Liver (tissue), 9 donors: ENCODE measurements around the gene MCF2L. TPM values are rescaled to one million over a fixed set of nuclear protein-coding genes. Genes with fewer than 3 reads are reported as not detected.
"Not testable (repeated sequence)": the region's sequence is repeated elsewhere in the genome, so short reads cannot be mapped to it uniquely, and the experiment has no call there.

Experiments used
- DNase-seq: peaks from one replicate; pipeline ENCODE4 v3.0.0-alpha.2; 2017; ENCODE audit warnings: low spot score
- H3K27ac ChIP-seq, 2 donors: one replicate each; pipeline ENCODE4 v1.7.0; 2013; ENCODE audit warnings: inconsistent platforms in 2 of 2, low read length in 2 of 2, control low read depth in 1 of 2, low read depth in 1 of 2, mild to moderate bottlenecking in 1 of 2
- H3K27me3 ChIP-seq, 4 donors: one replicate each; pipeline versions ENCODE4 v1.6.1 to v1.7.0; 2013; ENCODE audit warnings: low read length in 3 of 4, inconsistent platforms in 1 of 4, mild to moderate bottlenecking in 1 of 4, moderate library complexity in 1 of 4; ENCODE audit not compliant: control insufficient read depth in 4 of 4, insufficient read depth in 4 of 4
- H3K36me3 ChIP-seq, 4 donors: one replicate each; pipeline versions ENCODE4 v1.6.1 to v1.7.0; 2013; ENCODE audit warnings: low read length in 3 of 4, mild to moderate bottlenecking in 3 of 4, low read depth in 1 of 4, moderate library complexity in 1 of 4; ENCODE audit not compliant: control insufficient read depth in 4 of 4, insufficient read depth in 3 of 4
- H3K4me1 ChIP-seq, 4 donors: one replicate each; pipeline versions ENCODE4 v1.6.1 to v1.7.0; 2013; ENCODE audit warnings: low read length in 3 of 4, mild to moderate bottlenecking in 3 of 4, moderate library complexity in 1 of 4; ENCODE audit not compliant: control insufficient read depth in 4 of 4, insufficient read depth in 4 of 4
- H3K4me3 ChIP-seq, 3 donors: one replicate each; pipeline versions ENCODE4 v1.6.1 to v1.7.0; 2013; ENCODE audit warnings: low read length in 3 of 3, control low read depth in 1 of 3, low read depth in 1 of 3, mild to moderate bottlenecking in 1 of 3
- H3K9ac ChIP-seq, 2 donors: one replicate each; pipeline ENCODE4 v1.7.0; 2013; ENCODE audit warnings: low read length in 2 of 2, mild to moderate bottlenecking in 2 of 2, moderate library complexity in 2 of 2, control low read depth in 1 of 2, low read depth in 1 of 2
- H3K9me3 ChIP-seq, 4 donors: one replicate each; pipeline versions ENCODE4 v1.6.1 to v1.7.0; 2013; ENCODE audit warnings: low read length in 3 of 4; ENCODE audit not compliant: control insufficient read depth in 4 of 4
- ATF3 ChIP-seq: IDR thresholded peaks from 2 replicates; pipeline ENCODE4 v1.6.1; 2016; ENCODE audit warnings: antibody characterized with exemption
- CTCF ChIP-seq: fragments of 150-350 bp; IDR thresholded peaks from 2 replicates; pipeline ENCODE4 v1.5.1; 2017; ENCODE audit warnings: improper control_type of control experiment, low read depth, low read length; ENCODE audit not compliant: missing input control
- EGR1 ChIP-seq, 2 donors: IDR thresholded peaks; 2 replicates each; pipeline ENCODE4 v1.6.1; 2016 to 2018; ENCODE audit warnings: antibody characterized with exemption in 2 of 2, low read depth in 2 of 2
- FOXA2 ChIP-seq: IDR thresholded peaks from 2 replicates; pipeline ENCODE4 v1.6.1; 2016; ENCODE audit warnings: antibody characterized with exemption
- GABPA ChIP-seq, 2 donors: IDR thresholded peaks in 1 of 2; conservative IDR thresholded peaks in 1 of 2; 2 replicates each; pipeline ENCODE4 v1.6.1; 2016; ENCODE audit warnings: antibody characterized with exemption in 2 of 2, mild to moderate bottlenecking in 1 of 2, moderate library complexity in 1 of 2
- HNF4A ChIP-seq, 2 donors: conservative IDR thresholded peaks; 2 replicates each; pipeline ENCODE4 v1.6.1; 2016; ENCODE audit warnings: antibody characterized with exemption in 2 of 2, mild to moderate bottlenecking in 2 of 2
- HNF4G ChIP-seq: IDR thresholded peaks from 2 replicates; pipeline ENCODE4 v1.6.1; 2016; ENCODE audit warnings: antibody characterized with exemption
- JUND ChIP-seq, 2 donors: IDR thresholded peaks; 2 replicates each; pipeline ENCODE4 v1.6.1; 2016; ENCODE audit warnings: antibody characterized with exemption in 2 of 2
- MAX ChIP-seq: IDR thresholded peaks from 2 replicates; pipeline ENCODE4 v1.6.1; 2016; ENCODE audit warnings: antibody characterized with exemption
- RAD21 ChIP-seq, 2 donors: IDR thresholded peaks; 2 replicates each; pipeline ENCODE4 v1.6.1; 2016; ENCODE audit warnings: antibody characterized with exemption in 2 of 2, mild to moderate bottlenecking in 2 of 2
- REST ChIP-seq: IDR thresholded peaks from 2 replicates; pipeline ENCODE4 v1.6.1; 2016; ENCODE audit warnings: antibody characterized with exemption, mild to moderate bottlenecking
- SP1 ChIP-seq: IDR thresholded peaks from 2 replicates; pipeline ENCODE4 v1.6.1; 2018; ENCODE audit warnings: antibody characterized with exemption, mild to moderate bottlenecking
- WGBS: extraction: QIAGEN DNeasy Blood & Tissue Kit; methylation state at CpG from one replicate; pipeline ENCODE4 v1.1.7; 2013; 5-methylcytosine and 5-hydroxymethylcytosine counted together
- polyA plus RNA-seq, 2 donors: library from polyadenylated mRNA; stranded (reverse) in 1 of 2; unstranded in 1 of 2; fragments of 200-250 nt in 1 of 2; fragments of >200 nt in 1 of 2; fragmentation: Nextera tagmentation in 1 of 2; extraction: Ambion mirVana in 1 of 2; gene quantifications; one replicate each; pipeline versions ENCODE4 v1.2.1 to v1.2.3, GENCODE V29; 2013 to 2015
- total RNA-seq, 2 donors: library from RNA; depleted of rRNA; stranded (reverse); fragments of >200 nt; gene quantifications; one replicate each; pipeline ENCODE4 v1.2.3, GENCODE V29; 2014
- donor health status: healthy.
- donor health status: healthy.
- donor health status: healthy.
- donor health status: healthy.
- donor health status: healthy.

Gene MCF2L
- total and polyA plus RNA-seq, 4 donors, result 2.9 to 12.8 (median 7.1) TPM

- Histone ChIP-seq H3K27ac (no peak overlapping the region), H3K9me3 (no peaks in the 10 kb centered on the region), H3K4me3 (no peak overlapping the region), H3K4me1 (peaks cover 4 to 6% (median 5%) of the 10 kb centered on the region in 4 donors), H3K9ac (no peak overlapping the region), H3K27me3 (no peaks in the 10 kb centered on the region), H3K36me3 (no peaks in the 10 kb centered on the region)
- TF ChIP-seq HNF4A (conservative IDR thresholded peaks at IDR 0.05) (no peak), ATF3 (no peak), MAX (no peak), SP1 (no peak)
- no peak for DNase-seq
- 83% methylated on average over 10 of the region's 10 CpGs for WGBS
Observed at GRCh38 chr13:113029061-113029445, 60.0 kb downstream of the MCF2L start.

GRCh38 chr13:113029487-113030258 is 60.7 kb downstream of the MCF2L start:
- Histone ChIP-seq H3K4me3 (no peak overlapping the region), H3K9me3 (no peaks in the 10 kb centered on the region), H3K27me3 (no peaks in the 10 kb centered on the region), H3K36me3 (no peaks in the 10 kb centered on the region), H3K27ac (no peak overlapping the region), H3K4me1 (peaks cover 0 to 3% (median 0%) of the 10 kb centered on the region in 4 donors), H3K9ac (no peak overlapping the region)
- peak; percentile 73 for DNase-seq
- TF ChIP-seq FOXA2 (no peak), RAD21 (IDR thresholded peaks at IDR 0.05) (peak; percentile 82 to 88), REST (no peak), HNF4G (no peak), JUND (IDR thresholded peaks at IDR 0.05) (no peak), CTCF (peak; percentile 82), GABPA (IDR thresholded peaks at IDR 0.05 in 1 of 2, conservative IDR thresholded peaks at IDR 0.05 in 1 of 2) (no peak), EGR1 (IDR thresholded peaks at IDR 0.05; ENCODE audit: low read depth in 2 of 2) (no peak)
- 42% methylated on average over 23 of the region's 23 CpGs for WGBS

GRCh38 chr13:113030259-113030640 is 61.2 kb downstream of the MCF2L start:
- H3K9ac ChIP-seq, H3K9me3 ChIP-seq, H3K4me1 ChIP-seq, H3K4me3 ChIP-seq, H3K27me3 ChIP-seq, DNase-seq, H3K27ac ChIP-seq, H3K36me3 ChIP-seq: not testable (repeated sequence)
- 92% methylated on average over 38 of the region's 38 CpGs for WGBS
